H9 (cell line): ENCODE data around the gene ADAMTS8. TPM values are rescaled to one million over a fixed set of nuclear protein-coding genes. Genes with fewer than 3 reads are reported as not detected.

Experiments
- DNase-seq: peaks from one replicate; pipeline ENCODE4 v3.0.0-alpha.2; 2017
- H2AFZ ChIP-seq: one replicate; pipeline ENCODE4 v1.6.1; 2013; ENCODE audit warnings: mild to moderate bottlenecking, low read length, control low read depth, moderate library complexity
- H2AK5ac ChIP-seq: 2 replicates; pipeline ENCODE4 v1.6.1; 2013; ENCODE audit warnings: low read length, control low read depth, mixed read lengths; ENCODE audit not compliant: insufficient read length
- H2BK120ac ChIP-seq: one replicate; pipeline ENCODE4 v1.6.1; 2013; ENCODE audit warnings: low read depth, mild to moderate bottlenecking, low read length, control low read depth, inconsistent platforms; ENCODE audit not compliant: poor library complexity, severe bottlenecking
- H2BK12ac ChIP-seq: 2 replicates; pipeline ENCODE4 v1.6.1; 2013; ENCODE audit warnings: low read length, control low read depth, mixed read lengths, low read depth; ENCODE audit not compliant: insufficient read length
- H2BK15ac ChIP-seq: 2 replicates; pipeline ENCODE4 v1.6.1; 2013; ENCODE audit warnings: low read depth, low read length, control low read depth
- H2BK20ac ChIP-seq: one replicate; pipeline ENCODE4 v1.6.1; 2013; ENCODE audit warnings: low read depth, mild to moderate bottlenecking, low read length, control low read depth, inconsistent platforms; ENCODE audit not compliant: poor library complexity, severe bottlenecking
- H2BK5ac ChIP-seq: 2 replicates; pipeline ENCODE4 v1.6.1; 2013; ENCODE audit warnings: low read length, control low read depth, mixed read lengths; ENCODE audit not compliant: insufficient read length
- H3K14ac ChIP-seq: 2 replicates; pipeline ENCODE4 v1.6.1; 2013; ENCODE audit warnings: low read length, control low read depth; ENCODE audit not compliant: insufficient read depth
- H3K18ac ChIP-seq: 2 replicates; pipeline ENCODE4 v1.6.1; 2013; ENCODE audit warnings: low read depth, mild to moderate bottlenecking, mixed read lengths, low read length, control low read depth; ENCODE audit not compliant: insufficient read length
- H3K23ac ChIP-seq: 2 replicates; pipeline ENCODE4 v1.6.1; 2013; ENCODE audit warnings: low read length, control low read depth, mixed read lengths, low read depth; ENCODE audit not compliant: insufficient read length
- H3K23me2 ChIP-seq: 2 replicates; pipeline ENCODE4 v1.6.1; 2013; ENCODE audit warnings: low read depth, mild to moderate bottlenecking, mixed read lengths, low read length, control low read depth; ENCODE audit not compliant: insufficient read length, poor library complexity, severe bottlenecking
- H3K27ac ChIP-seq: 2 replicates; pipeline ENCODE4 v1.5.1; 2013; ENCODE audit warnings: low read length, control low read depth, mixed read lengths, low read depth; ENCODE audit not compliant: insufficient read length
- H3K27me3 ChIP-seq: 2 replicates; pipeline ENCODE4 v1.6.1; 2013; ENCODE audit warnings: low read length, control low read depth, inconsistent platforms; ENCODE audit not compliant: insufficient read depth
- H3K4ac ChIP-seq: 2 replicates; pipeline ENCODE4 v1.6.1; 2013; ENCODE audit warnings: low read depth, mild to moderate bottlenecking, control low read depth, inconsistent platforms, low read length, moderate library complexity
- H3K4me1 ChIP-seq: 2 replicates; pipeline ENCODE4 v1.6.1; 2013; ENCODE audit warnings: low read length, control low read depth, inconsistent platforms; ENCODE audit not compliant: insufficient read depth
- H3K4me2 ChIP-seq: 2 replicates; pipeline ENCODE4 v1.6.1; 2013; ENCODE audit warnings: low read length, control low read depth, mixed read lengths; ENCODE audit not compliant: insufficient read length, insufficient read depth
- H3K56ac ChIP-seq: 2 replicates; pipeline ENCODE4 v1.6.1; 2013; ENCODE audit warnings: low read depth, mild to moderate bottlenecking, mixed read lengths, low read length, control low read depth; ENCODE audit not compliant: insufficient read length
- H3K79me1 ChIP-seq: 2 replicates; pipeline ENCODE4 v1.6.1; 2013; ENCODE audit warnings: low read depth, mild to moderate bottlenecking, moderate library complexity, low read length, control low read depth, inconsistent platforms; ENCODE audit not compliant: insufficient read depth, poor library complexity, severe bottlenecking
- H3K79me2 ChIP-seq: 2 replicates; pipeline ENCODE4 v1.6.1; 2013; ENCODE audit warnings: low read length, control low read depth, inconsistent platforms; ENCODE audit not compliant: insufficient read depth
- H3K9ac ChIP-seq: 2 replicates; pipeline ENCODE4 v1.6.1; 2013; ENCODE audit warnings: low read length, control low read depth, mixed read lengths; ENCODE audit not compliant: insufficient read length; ENCODE audit errors: extremely low read depth
- H3K9me3 ChIP-seq: one replicate; pipeline ENCODE4 v1.6.1; 2013; ENCODE audit warnings: low read depth, low read length, inconsistent platforms; ENCODE audit not compliant: control insufficient read depth
- H3T11ph ChIP-seq: one replicate; pipeline ENCODE4 v1.6.1; 2013; ENCODE audit warnings: mild to moderate bottlenecking, low read length, control low read depth, inconsistent platforms
- H4K20me1 ChIP-seq: one replicate; pipeline ENCODE4 v1.6.1; 2013; ENCODE audit not compliant: control insufficient read depth, insufficient read length, insufficient read depth
- H4K5ac ChIP-seq: 2 replicates; pipeline ENCODE4 v1.6.1; 2013; ENCODE audit warnings: low read depth, mild to moderate bottlenecking, mixed read lengths, low read length, control low read depth; ENCODE audit not compliant: insufficient read length
- H4K8ac ChIP-seq: replicated peaks from 2 replicates; pipeline ENCODE4 v1.6.1; 2013; ENCODE audit warnings: low read length, control low read depth, mixed read lengths, low read depth; ENCODE audit not compliant: insufficient read length
- H4K91ac ChIP-seq: 2 replicates; pipeline ENCODE4 v1.6.1; 2013; ENCODE audit warnings: low read depth, mild to moderate bottlenecking, moderate library complexity, mixed read lengths, low read length, control low read depth; ENCODE audit not compliant: insufficient read length
- H3K27ac Mint-ChIP-seq, 3 experiments: 2 replicates in 2 of 3; 3 replicates in 1 of 3; pipeline ENCODE4 v1.8.0; 2020 to 2021; ENCODE audit warnings: mixed read lengths in 3 of 3, mild to moderate bottlenecking in 1 of 3, moderate library complexity in 1 of 3
- H3K27me3 Mint-ChIP-seq: 2 replicates; pipeline ENCODE4 v1.8.0; 2021; ENCODE audit warnings: low read depth, mild to moderate bottlenecking, moderate library complexity, mixed read lengths
- H3K36me3 Mint-ChIP-seq, 3 experiments: 2 replicates in 2 of 3; 3 replicates in 1 of 3; pipeline ENCODE4 v1.8.0; 2020 to 2021; ENCODE audit warnings: low read depth in 3 of 3, mixed read lengths in 3 of 3; ENCODE audit not compliant: insufficient read depth in 1 of 3
- H3K4me1 Mint-ChIP-seq, 2 experiments: 2 replicates each; pipeline ENCODE4 v1.8.0; 2020; ENCODE audit warnings: mixed read lengths in 2 of 2
- H3K4me3 Mint-ChIP-seq, 2 experiments: 2 replicates in 1 of 2; 3 replicates in 1 of 2; pipeline ENCODE4 v1.8.0; 2020 to 2021; ENCODE audit warnings: mild to moderate bottlenecking in 2 of 2, mixed read lengths in 2 of 2, moderate library complexity in 1 of 2
- H3K9me3 Mint-ChIP-seq, 2 experiments: 2 replicates in 1 of 2; 3 replicates in 1 of 2; pipeline ENCODE4 v1.8.0; 2020; ENCODE audit warnings: mild to moderate bottlenecking in 2 of 2, mixed read lengths in 2 of 2, moderate library complexity in 1 of 2
- CTCF ChIP-seq: fragments of 200-600 bp; sonication (generic); conservative IDR thresholded peaks from 3 replicates; pipeline ENCODE4 v1.8.0; 2021; ENCODE audit warnings: antibody characterized with exemption, mild to moderate bottlenecking
- WGBS: extraction: QIAGEN DNeasy Blood & Tissue Kit; methylation state at CpG from one replicate; pipeline ENCODE4 v1.1.7; 2013; ENCODE audit warnings: missing lambda C conversion rate, low lambda C conversion rate, mixed read lengths; ENCODE audit not compliant: insufficient read length; ENCODE audit errors: extremely low coverage; 5-methylcytosine and 5-hydroxymethylcytosine counted together
- total RNA-seq: library from RNA; stranded (reverse); gene quantifications from 2 replicates; pipeline ENCODE4 v1.2.1, GENCODE V29; 2021

The ADAMTS8 gene
- total RNA-seq, 1 experiment from 2014 or later, result 5.0 TPM

- TF ChIP-seq CTCF, result no peak
- no peaks in the 10 kb centered on the region for H3K9me3 ChIP-seq
- H2BK5ac ChIP-seq, result no peak overlapping the region
- H3K27me3 ChIP-seq, result no peaks in the 10 kb centered on the region
- H3K23me2 ChIP-seq, result no peaks in the 10 kb centered on the region
- H3K4me1 Mint-ChIP-seq, result peaks cover 3 to 4% of the 10 kb centered on the region in 2 experiments; a peak in 2 of 4 replicates
- no CpG with 5 or more reads among the region's 6 CpGs for WGBS
- H2BK120ac ChIP-seq, result no peak overlapping the region
- H3K14ac ChIP-seq, result no peak overlapping the region
- H3K27me3 Mint-ChIP-seq, result no peaks in the 10 kb centered on the region; the same call in 1 of the 2 replicates
- H3K4me3 Mint-ChIP-seq, result no peak overlapping the region
- H3K27ac ChIP-seq, result no peak overlapping the region
- H4K5ac ChIP-seq, result no peak overlapping the region
- no peak overlapping the region for H3K18ac ChIP-seq
- H3K4me2 ChIP-seq, result no peak overlapping the region
- no peak overlapping the region for H3K4ac ChIP-seq
- H3K36me3 Mint-ChIP-seq, result no peaks in the 10 kb centered on the region
- H2BK20ac ChIP-seq, result no peak overlapping the region
- no peak overlapping the region for H4K8ac ChIP-seq
- H3K79me1 ChIP-seq, result no peaks in the 10 kb centered on the region
- H2BK15ac ChIP-seq, result no peak overlapping the region
- no peak overlapping the region for H2AFZ ChIP-seq
- DNase-seq, result no peak
- no peak overlapping the region for H3K23ac ChIP-seq
- no peaks in the 10 kb centered on the region; the same call in 1 of the 2 replicates for H3K4me1 ChIP-seq
- H3K27ac Mint-ChIP-seq, result no peak overlapping the region; a peak in 1 of 7 replicates
- H2BK12ac ChIP-seq, result no peak overlapping the region
- H2AK5ac ChIP-seq, result no peak overlapping the region
- H3K79me2 ChIP-seq, result peaks cover 1% of the 10 kb centered on the region
- H3K56ac ChIP-seq, result no peak overlapping the region
- no peaks in the 10 kb centered on the region for H3K9me3 Mint-ChIP-seq
- no peaks in the 10 kb centered on the region for H4K20me1 ChIP-seq
- H3T11ph ChIP-seq, result no peak overlapping the region
- H4K91ac ChIP-seq, result no peak overlapping the region
- no peak overlapping the region for H3K9ac ChIP-seq
These were observed 49.3 kb upstream of the ADAMTS8 start for GRCh38 chr11:130477586-130478203.
